COLO668 (cell line): ENCODE results near the gene DNM2.
A peak's percentile ranks its signal among the peaks of the same experiment; 100 is the strongest.
"Not testable (repeated sequence)": the region's sequence is repeated elsewhere in the genome, so short reads cannot be mapped to it uniquely, and the experiment has no call there.

Experiments used
- DNase-seq: peaks from one replicate; lab custom pipeline; 2025; ENCODE audit not compliant: unreplicated experiment; lab: John Stamatoyannopoulos, UW

DNM2 gene

GRCh38 chr19:10858204-10858828 is 140.4 kb downstream of the DNM2 start:
- DNase-seq: peak; percentile 15

GRCh38 chr19:10861103-10861651 is 143.3 kb downstream of the DNM2 start:
- DNase-seq: peak; percentile 23

GRCh38 chr19:10862561-10863106 is 144.8 kb downstream of the DNM2 start:
- DNase-seq: no peak

- DNase-seq: no peak
Measured at GRCh38 chr19:10863107-10863717, 145.3 kb downstream of the DNM2 start.

- peak; percentile 81 for DNase-seq
Measured at GRCh38 chr19:10864538-10864899, 146.6 kb downstream of the DNM2 start.

GRCh38 chr19:10866495-10866894 is 148.6 kb downstream of the DNM2 start:
- no peak for DNase-seq

- DNase-seq: no peak
Measured at GRCh38 chr19:10868872-10869547, 151.1 kb downstream of the DNM2 start.

- not testable (repeated sequence) for DNase-seq
Measured at GRCh38 chr19:10869872-10870311, 152.0 kb downstream of the DNM2 start.

- DNase-seq: no peak
Measured at GRCh38 chr19:10870501-10870954, 152.6 kb downstream of the DNM2 start.

GRCh38 chr19:10870955-10871603 is 153.2 kb downstream of the DNM2 start, which contains the start of gene CARM1:
TSS of gene CARM1 (plus strand) at chr19:10871553. CDS start at chr19:10871703, 150 bp downstream.
- DNase-seq: peak; percentile 99

GRCh38 chr19:10871711-10872545 is 154.0 kb downstream of the DNM2 start:
- DNase-seq: peak; percentile 64

GRCh38 chr19:10872546-10873107 is 154.7 kb downstream of the DNM2 start:
- DNase-seq: no peak

- no peak for DNase-seq
Measured at GRCh38 chr19:10874024-10874423, 156.1 kb downstream of the DNM2 start.

GRCh38 chr19:10876459-10877240 is 158.8 kb downstream of the DNM2 start:
- DNase-seq: no peak

GRCh38 chr19:10877608-10878007 is 159.7 kb downstream of the DNM2 start:
- not testable (repeated sequence) for DNase-seq

- no peak for DNase-seq
Measured at GRCh38 chr19:10878253-10878652, 160.4 kb downstream of the DNM2 start.
